GM18861 (cell line): ENCODE measurements around the gene SP110.
"Not testable (repeated sequence)": the region's sequence is repeated elsewhere in the genome, so short reads cannot be mapped to it uniquely, and the experiment has no call there.

ENCODE experiments used
- ATAC-seq: cut with Tn5 transposase; IDR thresholded peaks from one replicate; pipeline ENCODE4 v1.9.1; 2021; ENCODE audit not compliant: unreplicated experiment

SP110 gene

DNA sequence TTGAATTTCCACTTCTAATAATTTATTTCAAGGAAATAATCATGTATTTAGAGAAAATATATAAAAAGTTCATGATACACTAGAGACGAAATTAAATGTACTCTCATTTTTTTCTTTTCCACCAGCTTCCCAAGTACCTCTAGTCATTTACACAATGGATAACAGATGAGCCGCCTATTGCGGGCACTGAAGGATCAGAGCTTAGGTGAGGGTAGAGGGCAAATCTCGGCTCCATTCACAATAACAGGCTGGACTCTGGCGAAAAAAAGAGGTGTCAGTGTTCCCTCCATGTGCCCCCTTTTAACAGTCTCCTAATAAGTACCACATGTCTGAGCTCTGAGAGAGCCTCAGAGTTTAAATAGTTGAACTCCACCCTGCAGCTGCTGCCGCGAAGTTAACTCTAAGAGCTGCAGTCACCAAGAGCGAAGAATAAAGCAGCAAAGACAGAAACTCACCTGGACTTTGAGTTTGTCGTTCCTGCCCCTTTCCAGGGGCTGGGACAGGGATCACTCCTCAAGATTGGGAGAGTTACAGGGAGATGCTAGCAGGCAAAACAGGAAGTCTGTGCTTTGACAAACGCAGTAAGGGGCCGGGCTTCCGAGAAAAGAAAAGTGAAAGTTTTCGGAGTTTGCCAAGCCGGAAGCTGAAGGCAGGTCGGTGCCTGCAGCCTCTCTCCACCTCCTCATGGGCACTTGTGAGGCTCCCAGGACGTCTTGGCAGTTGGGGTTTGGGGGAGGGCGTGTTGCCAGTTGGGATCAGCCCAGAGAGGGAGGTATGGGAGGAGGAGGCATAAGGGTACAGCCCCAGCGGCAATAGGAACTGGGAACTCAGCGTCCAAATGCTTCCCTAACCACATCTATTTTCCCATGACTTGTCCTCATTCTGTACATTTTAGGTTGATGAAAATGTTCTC is at the start of gene SP110:
SP110 (minus strand) TSS at position 566 of the 913 bp plus-strand sequence. CDS start 3,057 bp downstream, outside the sequence.
- peak; percentile 59 for ATAC-seq

DNA sequence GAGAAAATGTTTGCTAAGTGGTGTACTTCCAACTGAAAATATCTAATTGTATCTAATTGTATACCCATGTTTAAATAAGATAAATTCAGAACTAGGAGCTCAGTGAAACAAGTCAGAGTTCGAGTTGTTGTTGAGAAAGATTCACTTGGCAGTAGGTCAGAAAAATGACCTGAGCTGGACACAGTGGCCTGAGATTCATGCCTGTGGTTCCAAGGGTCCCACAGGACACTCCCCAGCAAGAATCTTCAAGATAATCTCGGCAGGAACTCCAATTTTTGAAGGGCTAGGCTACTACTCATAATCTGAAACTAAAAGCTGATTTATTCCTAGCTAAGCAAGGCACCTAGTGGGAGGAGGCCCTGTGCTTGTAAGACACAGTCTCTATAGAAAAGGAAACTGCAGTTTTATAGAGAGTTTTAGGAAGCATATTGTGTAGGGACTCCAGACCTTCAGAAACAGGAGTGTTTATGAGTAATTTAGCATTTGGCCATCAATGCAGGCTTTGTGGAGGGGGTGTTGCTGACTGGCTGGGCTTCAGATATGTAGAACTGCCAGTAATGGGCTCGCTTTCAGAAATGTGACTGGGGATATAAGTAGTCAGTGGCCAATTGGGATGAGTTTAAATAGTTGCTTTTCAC is 48.9 kb upstream of the SP110 start:
- ATAC-seq = peak; percentile 42

DNA sequence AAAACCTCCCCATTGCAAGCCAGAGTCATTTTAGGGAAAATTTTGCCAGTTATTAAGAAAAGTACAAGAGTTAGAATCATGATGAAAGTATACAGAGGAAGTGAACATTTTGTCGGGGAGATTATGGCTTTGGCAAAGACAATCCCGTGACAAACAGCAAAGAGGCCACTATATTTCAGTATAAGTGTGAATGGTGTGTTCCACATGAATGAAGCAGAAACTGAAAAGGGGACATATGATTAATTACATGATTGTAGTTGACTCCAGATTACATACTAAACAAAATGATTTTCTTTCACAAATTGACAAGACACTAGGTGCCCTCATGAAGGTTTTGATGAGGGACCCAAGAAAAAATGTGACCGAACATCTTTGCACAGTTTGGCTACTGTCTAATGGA is 47.8 kb upstream of the SP110 start:
- ATAC-seq = peak; percentile 71

DNA sequence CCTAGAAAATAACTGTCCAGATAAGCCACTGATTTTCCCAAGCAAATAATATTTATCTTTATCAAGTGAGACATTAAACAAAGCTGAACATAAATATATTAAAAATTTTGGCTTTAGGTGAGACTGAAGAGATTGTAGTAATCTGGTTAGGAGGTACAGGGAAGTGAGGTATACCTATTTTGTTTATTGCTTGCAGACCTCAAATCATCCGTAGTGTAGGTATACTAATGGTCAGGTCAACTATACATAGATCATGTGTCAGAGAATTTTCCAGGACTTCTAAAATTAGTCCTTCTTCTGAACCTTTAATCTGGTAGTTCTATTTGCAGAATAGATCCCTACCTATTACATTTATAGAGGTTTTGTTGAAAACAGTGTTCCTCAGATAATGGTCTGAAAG is 47.3 kb upstream of the SP110 start:
- ATAC-seq = peak; percentile 11

DNA sequence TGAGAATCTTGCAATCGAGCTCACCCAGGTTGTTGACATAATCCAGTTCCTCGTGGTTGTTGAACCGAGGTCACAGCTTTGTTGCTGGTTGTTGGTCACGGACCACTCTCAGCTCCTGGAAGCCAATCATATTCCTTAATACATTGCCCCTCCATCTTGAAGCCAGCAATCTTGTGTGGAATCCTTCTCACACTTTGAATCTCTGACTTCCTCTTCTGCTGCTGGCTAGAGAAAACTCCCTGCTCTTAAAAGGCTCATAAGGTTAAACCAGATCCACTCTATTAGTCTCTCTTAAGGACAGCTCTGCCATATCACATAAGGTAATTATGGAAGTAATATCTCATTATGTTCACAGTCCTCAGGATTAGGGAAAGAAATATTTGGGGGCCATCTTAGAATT is 46.9 kb upstream of the SP110 start:
- ATAC-seq = no peak

DNA sequence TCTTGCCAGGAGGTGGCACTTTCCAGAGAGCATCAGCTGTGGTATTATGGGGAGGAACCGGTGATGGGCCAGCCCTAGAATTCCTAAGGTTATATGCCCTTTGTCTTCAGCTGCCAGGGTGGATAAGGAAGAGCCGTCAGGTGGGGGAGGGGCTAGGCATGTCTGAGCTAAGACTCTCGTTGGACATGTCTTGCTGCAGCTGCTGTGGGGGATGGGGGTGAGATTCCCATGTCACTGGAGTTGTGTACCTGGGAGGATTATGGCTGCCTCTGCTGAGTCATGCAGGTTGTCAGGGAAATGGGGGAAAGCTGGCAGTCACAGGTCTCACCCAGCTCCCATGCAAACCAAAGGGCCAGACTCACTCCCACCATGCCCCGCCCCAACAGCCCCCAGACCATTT is 45.2 kb upstream of the SP110 start:
- ATAC-seq = not testable (repeated sequence)

DNA sequence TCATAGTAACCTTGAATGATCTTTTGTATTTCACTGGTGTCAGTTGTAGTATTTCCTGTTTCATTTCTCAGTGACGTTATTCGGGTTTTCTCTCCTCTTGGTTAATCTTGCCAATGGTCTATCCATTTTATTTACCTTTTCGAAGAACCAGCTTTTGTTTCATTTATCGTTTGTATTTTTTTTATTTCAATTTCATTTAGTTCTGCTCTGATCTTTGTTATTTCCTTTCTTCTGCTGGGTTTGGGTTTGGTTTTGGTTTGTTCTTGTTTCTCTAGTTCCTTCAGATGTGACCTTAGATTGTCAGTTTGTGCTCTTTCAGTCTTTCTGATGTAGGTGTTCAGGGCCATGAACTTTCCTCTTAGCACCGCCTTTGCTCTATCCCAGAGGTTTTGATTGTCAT is 42.5 kb upstream of the SP110 start:
- no peak for ATAC-seq

DNA sequence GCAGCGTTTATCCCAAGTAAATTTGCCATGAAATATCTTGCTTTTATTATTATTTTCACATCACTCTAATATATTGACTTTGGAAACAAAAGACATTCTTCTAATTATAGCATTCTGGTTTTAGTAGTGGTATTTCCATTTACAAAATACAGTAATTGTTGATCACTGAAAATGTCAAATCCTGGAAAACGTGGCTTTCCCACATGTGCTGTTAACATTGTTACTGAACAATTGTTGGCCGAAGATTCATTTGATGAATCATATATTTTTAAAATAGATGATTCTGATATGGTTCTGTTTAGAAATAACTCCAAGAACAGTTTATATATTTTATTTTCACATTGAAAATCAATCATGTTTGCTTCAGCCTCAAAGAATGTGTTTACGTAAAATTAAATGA is 38.7 kb upstream of the SP110 start:
- ATAC-seq = no peak

DNA sequence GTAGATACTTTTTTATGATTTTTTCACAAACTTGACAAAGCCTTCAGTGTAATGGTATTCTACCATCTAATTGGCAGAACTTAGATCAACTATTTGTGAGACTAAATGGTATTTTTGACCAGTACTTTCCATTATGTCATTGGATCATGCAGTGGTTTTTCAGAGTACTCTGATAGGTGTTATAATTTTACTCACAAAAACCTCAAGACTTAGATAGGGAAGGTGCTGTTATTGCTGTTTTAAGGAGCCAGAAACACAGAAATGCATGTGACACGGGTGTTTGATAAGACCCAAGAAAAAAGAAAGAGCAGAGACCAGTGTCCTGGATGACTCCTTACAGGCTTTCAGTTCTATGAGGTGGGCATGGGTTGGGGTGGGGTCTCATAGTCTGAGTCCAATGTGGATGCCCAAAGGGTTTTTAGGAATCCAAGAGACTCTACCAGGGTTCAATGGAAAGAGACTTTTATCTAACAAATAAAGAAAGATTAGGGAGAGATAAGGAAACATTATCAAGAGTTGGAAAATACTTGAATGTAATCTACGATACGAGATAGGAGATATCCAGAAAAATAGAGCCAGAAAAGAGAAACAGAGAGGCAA is 37.0 kb upstream of the SP110 start:
- no peak for ATAC-seq

DNA sequence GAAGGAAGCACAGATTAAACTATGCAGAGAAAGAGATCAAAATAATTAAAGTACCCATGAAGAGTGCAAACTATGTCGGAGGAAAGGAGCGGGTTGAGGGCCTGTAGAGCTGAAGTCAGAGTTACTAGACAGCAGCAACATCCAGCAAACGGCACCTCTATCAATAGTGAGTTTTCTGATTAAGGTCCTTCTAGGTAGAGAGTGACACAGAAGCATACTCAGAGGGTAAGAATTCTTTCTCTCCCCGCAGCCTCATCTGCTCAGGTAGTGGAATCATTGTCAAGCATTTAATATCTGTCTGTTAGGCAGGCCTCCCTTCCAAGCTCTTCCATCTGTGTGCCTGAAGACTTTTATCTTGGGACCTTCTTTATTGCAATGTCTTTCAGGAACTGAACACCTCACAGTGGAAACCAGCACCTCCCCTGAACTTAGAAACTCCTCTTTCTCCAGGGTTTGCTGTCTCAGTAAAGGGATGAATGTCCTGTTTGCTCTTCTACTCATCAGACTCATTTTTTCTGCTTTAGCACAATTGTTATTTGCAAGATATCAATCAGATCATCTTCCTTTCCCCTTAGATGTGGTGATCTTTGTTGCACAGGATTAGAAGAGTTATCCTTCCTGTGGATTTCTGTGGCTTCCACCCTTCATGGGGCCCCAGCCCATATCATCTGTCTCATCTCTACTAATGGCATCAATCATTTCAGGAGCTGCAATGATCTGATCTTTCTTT is 34.5 kb upstream of the SP110 start:
- no peak for ATAC-seq

DNA sequence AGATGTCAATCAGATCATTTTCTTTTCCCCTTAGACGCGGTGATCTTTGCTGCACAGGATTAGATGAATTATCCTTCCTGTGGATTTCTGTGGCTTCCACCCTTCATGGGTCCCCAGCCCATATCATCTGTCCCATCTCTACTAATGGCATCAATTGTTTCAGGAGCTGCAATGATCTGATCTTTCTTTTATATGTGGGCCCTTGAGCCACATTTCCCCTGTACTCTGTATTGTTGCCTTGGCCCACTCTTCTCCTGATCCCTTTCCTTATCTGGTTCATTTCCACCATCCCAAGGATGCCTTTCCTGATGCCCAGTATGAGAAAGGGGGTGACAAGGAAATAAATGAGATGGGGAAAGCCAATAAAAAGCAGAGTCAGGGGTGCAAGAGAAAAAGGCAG is 30.4 kb upstream of the SP110 start:
- ATAC-seq = no peak

DNA sequence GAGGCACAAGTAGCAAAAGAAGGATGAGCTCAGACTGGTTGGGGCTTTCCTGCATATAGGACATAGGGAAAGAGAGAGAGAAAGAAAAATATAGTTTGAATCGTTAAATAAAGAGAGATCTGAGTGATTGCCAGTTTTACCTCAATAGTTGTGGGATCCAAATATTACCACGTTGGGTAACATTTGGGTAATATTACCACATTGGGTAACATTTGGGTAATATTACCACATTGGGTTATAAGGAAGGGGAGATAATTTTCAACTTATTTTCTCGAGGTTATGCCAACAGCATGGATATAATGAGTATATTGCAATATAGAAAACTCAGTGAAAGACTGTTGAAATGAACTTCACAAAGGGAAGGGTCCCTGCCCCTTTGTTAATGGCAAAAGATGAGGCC is 26.4 kb upstream of the SP110 start:
- ATAC-seq = no peak

DNA sequence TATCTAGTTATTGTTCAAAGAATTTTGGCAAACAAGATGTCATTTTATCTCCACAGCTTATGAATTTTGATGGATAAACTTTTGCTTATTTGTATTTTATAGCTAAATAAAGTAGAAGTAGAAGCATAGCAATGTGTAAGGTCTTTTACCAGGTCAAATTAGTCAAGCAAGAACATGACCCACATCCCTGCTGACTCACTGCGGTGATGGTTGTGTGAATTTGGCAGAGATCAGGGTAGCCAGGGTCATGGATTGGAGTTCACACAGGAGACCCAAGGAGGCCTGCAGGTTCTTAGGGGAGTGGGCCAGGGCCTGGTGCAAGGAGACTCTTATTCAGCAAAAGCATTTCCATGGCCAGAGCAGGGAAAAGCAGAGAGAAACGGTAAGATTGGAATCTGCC is 24.4 kb upstream of the SP110 start:
- ATAC-seq = no peak

DNA sequence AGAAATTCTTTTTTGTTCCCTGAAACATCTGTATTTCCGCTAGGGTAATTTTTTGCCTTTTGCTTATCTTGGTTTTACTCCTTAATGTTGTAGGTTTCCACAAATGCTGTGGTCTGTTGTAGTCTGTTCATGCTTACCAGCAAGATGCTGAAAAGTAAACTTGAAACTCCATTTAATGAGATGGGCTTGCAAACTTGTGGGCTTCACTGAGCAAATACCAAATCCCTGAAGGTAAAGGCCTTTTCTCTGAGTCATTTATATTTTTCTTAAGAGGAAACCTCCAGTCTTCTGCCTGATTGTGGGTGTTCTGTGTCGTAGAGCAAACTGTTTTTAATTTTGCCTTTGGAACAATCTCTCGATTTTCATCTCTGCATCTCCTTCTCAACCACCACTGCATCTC is 15.1 kb upstream of the SP110 start:
- peak; percentile 72 for ATAC-seq

DNA sequence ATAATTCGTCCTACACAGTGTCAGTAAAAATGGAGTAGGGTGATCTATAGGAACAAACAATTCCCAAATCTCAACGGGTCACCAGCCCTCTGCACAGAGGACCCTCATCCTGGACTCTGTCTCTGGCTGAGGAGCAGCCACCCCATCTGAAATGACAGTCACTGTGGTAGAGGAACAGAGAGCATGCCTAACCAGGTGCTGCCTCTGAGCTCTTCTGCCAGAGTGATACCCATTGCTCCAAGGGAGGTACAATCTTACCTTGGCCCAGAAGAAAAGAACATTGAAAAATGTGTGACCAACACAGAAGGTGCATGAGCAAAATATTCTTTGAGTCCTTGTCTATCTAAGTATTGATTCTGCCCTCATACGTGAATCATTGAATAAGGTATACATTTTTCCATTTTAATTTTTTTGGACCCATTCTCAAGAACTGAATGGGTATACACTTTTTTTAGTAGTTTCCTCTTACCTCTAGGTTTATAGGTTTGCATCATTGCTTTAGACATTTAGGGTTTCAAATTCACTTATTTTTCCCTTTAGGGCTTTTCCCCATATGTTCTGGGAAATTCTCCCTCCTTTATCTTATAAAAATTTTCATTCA is 14.4 kb upstream of the SP110 start:
- no peak for ATAC-seq

DNA sequence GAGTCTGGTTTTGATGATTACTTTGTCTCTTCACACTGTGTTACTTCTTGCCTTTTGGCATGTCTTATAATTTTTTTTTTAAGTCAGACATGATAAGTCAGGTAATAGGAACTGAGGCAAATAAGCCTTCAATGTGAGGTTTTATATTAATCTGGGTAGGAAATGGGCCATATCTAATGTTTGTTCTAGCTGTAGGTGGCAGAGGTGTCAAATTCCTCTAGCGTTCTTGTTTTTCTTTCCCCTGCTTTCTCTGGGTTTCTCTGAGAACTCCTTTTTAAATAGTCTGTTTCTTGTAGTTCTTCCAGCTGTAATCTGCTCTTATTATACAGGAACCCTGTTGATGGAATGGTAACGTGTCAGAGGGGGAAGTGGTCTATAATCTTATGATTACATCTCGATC is 11.5 kb upstream of the SP110 start:
- ATAC-seq = no peak

DNA sequence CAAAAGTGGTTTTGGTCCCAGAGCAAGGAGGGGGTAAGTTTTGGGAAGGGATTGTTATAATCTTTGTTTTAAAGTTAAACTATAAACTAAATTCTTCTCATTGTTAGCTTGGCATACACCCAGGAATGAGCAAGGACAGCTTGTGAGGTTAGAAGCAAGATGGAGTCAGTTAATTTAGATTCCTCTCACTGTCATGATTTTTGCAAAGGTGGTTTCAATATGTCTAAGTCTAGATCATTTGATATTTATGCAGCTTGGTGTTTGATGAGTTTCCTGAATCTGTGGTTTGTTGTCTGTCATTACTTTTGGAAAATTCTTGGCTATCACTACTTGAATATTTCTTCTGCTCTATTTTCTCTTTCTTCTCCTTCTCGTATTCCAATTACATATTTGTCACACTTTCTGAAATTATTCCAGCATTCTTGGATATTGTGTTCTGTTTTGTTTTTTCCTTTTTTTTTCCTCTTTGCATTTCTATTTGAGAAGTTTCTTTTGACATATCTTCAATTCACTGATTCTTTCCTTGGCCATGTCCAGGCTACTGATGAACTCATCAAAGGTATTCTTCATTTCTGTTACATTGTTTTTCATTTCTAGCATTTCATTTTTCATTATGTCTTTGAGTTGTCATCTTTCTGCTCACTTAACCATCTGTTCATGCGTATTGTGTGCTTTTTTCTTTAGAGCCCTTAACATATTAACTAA is 10.9 kb upstream of the SP110 start:
- ATAC-seq = no peak

DNA sequence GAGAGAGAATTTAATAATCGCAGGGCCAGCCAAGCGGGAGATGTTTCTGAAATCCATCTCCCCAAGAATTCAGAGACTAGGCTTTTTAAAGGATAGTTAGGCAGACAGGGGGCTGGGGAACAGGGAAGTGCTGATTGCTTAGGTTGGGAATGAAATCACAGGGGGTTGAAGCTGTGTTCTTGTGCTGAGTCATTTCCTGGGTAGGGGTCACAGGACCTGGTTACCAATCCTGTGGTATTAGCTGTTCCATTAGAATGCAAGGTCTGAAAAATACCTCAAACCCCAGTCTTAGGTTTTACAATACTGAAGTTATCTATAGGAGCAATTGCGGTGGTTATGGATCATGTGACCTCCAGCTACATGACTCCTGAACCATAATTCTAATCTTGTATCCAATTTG is 10.3 kb upstream of the SP110 start:
- ATAC-seq = no peak

DNA sequence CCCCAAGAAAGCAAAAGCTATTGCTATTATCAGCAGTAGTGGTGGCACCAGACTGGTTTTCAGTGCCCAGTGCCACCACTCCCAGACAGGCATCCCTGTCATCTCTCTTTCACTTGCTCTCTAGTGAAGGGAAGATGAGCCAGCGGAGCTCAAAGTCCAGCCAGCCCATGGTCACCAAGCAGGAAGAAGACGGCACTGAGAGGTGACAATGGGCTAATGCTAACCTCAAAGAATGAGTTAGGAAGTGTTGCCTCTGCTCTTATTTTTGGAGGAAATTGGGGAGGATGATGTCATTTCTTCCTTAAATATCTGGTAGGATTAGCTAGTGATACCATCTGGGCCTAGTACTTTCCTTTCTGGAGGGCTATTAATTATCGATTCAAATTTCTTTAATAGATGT is 7.4 kb upstream of the SP110 start:
- no peak for ATAC-seq

DNA sequence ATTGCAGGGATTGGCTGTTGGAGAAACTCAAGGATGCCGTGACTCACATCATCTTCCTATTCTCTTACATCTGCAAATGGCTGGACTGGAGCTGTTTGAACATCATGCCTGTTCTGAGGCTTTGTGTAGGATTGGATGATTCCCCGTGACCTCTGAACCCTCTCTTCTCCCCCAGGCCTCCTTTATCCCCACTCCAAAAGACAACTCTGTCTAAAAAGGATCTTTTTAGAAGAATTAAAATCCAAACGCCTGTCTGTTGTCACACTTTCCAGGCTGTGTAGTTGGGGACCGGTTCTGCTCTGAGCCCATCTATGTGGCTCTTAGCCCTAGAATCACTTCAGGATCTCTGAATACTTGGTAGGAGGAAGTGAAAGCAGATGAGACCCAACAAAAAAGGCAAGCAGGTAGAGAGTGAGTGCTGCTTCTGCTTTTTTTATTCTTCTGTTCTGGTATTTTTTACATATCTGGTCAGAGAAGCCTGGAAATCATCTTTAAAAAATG is 6.3 kb upstream of the SP110 start:
- peak; percentile 73 for ATAC-seq
